HG03159 (cell line): ENCODE data around the gene CCDC148.
"Not testable (repeated sequence)": the region's sequence is repeated elsewhere in the genome, so short reads cannot be mapped to it uniquely, and the experiment has no call there.

Experiments used
- ATAC-seq: cut with Tn5 transposase; IDR thresholded peaks from one replicate; pipeline ENCODE4 v1.9.1; 2021; ENCODE audit warnings: mild to moderate bottlenecking, moderate library complexity; ENCODE audit not compliant: unreplicated experiment

CCDC148 gene

DNA sequence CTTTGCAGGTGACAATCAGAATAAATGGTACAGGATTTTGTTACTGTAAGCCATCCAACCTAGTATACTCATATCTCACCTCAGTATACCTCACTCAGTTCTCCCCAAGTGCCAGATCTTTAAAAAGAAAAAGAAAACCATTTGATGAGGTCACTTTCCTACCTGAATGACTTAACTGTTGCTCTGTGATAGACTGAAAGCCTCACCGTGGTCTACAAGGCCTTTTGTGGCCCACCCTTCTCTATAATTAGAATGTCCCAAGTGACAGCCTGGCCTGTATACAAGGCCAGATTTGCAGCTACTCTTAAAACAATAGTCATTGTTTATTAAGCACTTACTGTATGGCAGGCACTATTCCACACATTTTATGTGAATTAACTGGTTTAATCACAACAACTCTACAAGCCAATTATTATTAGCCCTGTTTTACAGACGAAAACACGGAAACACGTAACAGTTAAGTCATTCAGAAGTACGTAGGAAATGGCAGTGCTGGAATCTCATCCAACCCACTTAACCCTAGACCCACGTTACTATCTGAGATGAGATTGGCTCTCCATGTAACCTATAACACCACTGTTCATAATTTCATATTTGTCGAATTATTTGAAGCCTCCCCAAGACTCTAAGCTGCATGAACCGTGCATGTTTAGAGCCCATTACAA, 28.5 kb upstream of the CCDC148 start:
- ATAC-seq: no peak

DNA sequence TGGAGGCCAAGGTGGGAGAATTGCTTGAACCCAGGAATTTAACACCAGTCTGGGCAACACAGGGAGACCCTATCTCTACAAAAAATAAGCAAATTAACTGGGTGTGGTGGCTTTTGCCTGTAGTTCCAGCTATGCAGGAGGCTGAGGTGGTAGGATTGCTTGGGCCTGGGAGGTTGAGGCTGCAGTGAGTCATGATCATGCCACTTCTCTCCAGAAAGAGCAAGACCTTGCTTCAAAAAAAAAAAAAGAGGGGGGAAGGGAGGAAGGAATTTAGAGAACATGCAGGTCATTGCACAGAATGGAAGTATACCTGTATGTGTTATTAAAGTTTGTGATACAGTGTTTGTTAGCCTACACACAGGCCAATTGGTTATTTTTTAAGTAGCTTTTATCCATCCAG, 26.0 kb upstream of the CCDC148 start:
- no peak for ATAC-seq

DNA sequence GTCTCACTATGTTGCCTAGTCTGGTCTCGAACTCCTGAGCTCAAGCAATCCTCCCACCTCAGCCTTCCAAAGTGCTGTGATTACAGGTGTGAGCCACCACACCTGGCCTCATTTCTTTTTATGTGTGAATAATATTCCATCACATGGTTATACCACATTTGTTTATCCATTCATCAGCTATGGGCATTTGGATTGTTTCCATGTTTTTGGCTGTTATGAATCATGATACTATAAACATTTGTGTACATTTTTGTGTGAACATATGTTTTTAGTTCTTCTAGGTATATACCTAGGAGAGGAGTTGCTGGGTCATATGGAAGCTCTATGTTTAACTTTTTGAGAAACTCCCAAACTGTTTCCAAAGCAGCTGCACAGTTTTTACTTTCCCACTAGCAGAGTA, 24.6 kb upstream of the CCDC148 start:
- no peak for ATAC-seq

DNA sequence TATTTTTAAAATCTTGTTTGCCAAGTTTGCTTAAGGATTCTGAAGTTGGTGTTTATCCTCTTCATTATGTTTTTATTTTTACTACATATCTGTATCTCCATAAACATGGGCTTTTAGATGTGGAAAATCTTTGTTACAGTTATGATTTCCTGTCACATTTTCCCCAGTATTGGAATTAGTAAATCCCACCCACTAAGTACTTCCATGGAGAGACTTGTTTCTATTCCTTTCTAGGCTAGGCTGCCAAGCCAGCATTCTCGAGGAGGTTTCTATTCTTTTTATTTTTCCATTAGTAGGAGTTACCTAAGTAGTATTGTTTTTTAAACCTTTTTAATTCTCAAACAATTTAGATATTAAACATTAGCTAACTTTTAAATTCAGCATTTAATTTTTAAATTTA, 22.3 kb upstream of the CCDC148 start:
- no peak for ATAC-seq

DNA sequence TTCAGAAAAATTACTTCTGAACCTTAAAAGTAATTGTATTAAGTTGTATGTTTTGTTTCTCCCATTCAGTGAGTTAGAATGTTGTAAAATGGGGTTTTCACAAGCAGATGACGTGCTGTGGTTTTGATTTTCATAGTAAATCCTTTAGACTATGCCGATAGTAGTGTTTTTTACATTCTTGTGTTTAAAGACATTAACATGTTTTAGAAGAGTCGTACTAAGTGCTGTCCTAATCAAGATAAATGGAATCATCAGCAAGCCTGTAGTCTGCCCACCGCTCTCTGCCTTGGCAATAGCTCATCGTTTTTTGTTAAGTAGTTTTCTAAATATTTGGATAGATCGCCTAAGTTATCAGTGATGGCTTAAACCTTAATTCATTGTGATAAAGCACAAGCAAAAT, 21.7 kb upstream of the CCDC148 start:
- no peak for ATAC-seq

DNA sequence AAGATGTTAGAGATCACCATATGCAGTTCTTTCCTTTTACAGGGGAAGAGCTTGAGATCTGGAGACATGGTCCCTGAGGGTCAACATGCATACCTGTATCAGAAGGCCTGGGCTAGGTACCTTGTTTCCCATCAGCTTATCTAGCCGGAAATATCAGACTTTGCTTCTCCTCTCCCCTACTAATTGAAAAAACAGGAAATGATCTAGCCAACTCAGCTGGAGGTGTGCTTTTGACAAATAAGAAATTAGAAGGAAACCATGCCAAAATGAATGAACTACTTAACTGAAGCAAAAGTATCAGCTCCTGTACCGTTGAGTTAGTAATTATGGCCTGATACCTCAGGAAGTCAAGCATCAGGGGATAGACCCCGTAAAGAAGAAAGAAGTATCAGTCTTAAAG, 20.6 kb upstream of the CCDC148 start:
- no peak for ATAC-seq

DNA sequence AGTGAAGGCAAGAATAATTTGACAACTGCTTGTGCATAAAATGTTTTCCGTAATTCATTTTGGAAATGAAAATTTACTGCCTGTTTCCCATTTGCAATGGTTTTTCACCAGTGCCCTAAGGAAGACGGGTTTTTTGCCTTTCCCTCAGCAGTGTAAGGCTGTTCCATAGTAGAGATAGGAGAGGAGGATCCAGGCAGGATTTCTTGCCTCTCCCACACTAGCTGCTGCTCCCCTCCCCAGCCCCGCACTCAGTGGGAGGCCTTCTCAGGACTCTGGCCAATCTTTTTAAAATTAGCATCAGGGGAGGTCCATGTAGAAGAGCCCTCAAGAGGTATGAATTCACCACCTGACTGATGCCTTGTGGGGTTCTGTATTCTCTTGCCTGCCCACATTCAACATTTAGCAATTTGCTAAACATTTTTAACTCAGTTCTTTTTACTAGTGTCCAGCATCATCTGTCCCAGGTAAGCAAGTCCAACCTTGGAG, 18.0 kb upstream of the CCDC148 start:
- ATAC-seq: not testable (repeated sequence)

DNA sequence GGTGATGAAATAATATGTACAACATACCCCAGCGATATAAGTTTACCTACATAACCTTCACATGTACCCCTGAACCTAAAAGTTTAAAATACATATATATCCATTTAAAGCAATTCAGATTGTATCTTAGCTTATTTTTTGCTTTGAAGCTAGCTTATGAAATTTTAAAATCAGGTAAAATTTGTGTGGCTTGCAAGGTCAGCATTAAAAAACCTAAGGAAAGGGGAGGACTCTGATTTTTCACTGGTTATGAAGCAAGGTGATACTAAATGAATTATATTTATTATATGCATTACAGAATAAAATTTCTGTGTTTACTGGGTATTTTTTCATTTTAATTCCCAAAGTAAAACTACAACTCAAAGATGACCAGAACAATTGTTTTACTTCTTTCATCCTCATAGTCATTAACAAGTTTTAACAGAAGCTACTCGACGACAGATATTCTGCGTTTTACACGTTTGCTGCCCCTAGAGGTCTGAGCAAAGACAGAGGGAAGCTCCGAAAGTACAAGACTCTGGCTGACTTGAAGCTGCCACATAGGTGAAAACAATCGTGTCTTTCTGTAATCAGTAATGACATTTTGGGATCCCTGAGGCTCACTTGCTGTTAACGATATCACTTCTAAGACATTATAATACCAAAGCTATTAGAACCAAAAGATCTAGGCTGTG, 17.3 kb upstream of the CCDC148 start:
- ATAC-seq: no peak

DNA sequence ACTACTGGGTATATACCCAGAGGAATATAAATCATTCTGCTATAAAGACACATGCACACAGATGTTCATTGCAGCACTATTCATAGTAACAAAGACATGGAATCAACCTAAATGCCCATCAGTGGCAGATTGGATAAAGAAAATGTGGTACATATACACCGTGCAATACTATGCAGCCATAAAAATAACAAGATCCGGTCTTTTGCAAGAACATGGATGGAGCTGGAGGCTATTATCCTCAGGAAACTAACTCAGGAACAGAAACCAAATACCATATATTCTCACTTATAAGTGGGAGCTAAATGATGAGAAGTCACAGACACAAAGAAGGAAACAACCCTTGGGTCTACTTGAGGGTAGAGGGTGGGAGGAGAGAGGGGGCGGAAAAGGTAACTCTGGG, 16.7 kb upstream of the CCDC148 start:
- ATAC-seq: not testable (repeated sequence)

DNA sequence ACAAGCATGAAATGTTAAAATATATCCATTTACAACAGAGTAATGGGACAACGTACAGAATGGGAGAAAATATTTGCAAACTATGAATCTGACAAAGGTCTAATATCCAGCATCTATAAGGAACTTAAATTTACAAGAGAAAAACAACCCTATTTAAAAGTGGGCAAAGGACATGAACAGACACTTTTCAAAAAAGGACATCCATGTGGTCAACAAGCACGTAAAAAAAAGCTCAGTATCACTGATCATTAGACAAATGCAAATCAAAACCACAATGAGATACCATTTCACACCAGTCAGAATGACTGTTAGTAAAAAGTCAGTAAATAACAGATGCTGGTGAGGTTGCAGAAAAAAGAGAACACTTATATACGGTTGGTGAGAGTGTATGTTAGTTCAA, 16.3 kb upstream of the CCDC148 start:
- ATAC-seq: not testable (repeated sequence)

DNA sequence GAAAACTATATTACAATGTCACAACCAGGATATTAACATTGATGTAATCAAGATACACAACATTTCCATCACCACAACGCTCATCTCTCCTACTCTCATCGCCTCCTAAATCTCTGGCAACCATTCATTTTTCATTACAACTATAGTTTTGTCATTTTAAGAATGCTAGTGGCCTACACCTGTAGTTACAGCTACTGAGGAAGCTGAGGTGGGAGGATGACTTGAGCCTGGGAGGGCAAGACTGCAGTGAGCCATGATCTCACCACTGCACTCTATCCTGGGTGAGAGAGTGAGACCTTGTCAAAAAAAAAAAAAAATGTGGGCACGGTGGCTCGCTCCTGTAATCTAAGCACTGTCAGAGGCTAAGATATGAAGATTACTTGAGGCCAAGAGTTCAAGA, 10.7 kb upstream of the CCDC148 start:
- ATAC-seq: no peak

DNA sequence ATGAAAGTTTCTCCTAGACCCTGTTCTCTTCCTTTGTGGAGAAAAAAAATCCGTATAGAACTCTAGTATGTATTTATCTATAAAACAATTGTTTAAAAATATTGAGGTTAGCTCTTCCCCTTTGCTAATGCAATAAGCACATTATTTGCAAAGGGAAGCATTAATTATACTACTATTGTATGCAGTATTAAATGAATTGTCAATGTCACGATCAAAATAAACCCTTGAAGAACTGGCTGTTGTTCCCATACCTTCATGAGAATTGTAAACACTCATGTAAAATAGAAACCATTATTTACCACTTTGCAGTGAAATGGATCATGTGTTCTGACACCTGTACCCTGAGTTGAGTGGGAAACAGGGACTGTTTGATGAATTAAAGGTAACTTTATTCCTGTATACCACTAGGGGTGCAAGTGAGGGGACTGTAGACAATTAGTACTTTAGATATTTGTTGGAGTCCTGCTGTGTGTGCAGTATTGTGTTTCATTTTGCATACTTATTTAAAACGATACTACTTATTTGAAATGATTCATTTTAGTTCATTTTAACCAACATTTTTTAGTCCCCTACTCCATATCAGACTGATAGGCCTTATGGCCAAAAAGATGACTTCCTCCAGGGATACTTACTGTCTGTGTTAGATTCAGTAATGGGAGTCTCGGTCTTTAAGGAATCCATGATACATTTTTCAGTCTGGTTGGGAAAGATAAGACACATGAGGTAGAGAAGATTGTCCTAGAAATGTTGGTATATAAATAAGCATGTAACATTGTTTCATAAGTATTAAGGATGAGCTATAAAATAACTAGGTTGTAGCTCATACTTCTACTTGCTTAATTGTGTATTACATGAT, 8.1 kb upstream of the CCDC148 start:
- ATAC-seq: peak; percentile 88

DNA sequence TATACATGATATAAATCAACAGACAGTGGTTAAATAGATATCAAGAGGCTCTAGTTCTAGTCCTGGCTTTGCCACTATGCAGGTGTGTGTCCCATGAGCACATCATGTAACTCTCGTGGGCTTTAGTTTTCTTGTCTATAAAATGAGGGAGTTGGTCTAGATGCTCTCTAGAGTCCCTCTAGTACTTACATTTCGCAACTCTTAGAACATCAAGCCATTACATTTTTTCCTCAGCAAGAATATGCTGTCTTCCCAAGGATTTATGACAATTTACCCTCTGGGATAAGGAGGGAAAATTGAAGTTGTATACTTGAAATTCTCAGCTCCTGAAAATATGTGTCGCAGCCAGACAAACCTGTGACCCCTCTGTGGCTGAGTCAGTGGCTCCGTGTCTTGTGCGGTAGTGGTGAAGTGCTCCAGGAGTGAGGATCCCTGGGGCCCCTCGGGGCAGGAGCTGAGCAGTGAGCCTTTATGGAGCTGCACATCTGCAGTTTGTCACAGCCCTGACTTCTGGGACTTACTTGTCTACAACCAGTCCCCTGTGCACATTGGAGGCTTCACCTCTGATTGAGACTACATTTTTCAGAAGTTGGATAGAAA, 7.0 kb upstream of the CCDC148 start:
- no peak for ATAC-seq

DNA sequence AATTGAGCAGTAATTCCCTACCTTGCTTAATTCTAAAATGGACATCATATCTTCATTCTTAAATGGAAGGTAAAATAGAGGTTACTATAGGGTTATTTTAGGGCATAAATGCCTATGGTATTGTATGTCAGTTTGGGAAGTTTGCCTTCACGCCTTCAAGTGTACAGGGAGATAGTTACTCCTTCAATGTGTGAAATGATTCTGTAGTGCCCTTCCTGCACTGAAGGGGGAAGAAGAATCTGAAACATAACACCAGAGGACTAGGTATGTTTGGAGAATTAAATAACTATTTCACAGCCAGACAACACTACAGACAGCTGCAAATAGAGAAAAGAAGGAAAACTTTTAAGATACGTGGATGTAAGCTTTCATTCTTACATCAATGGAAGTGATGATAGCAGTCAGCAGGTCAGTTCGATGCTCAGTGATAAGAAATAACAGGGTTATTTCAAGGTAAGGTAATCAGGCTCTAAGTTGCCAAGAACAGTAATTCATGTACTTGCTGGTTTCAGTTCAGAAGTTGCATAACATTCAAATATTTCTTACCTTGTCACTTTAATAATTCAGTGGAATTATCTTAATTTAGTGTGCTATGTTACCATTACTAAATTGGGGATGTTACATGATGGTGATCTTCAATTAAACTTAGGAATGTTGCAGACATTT, 4.2 kb upstream of the CCDC148 start:
- no peak for ATAC-seq

DNA sequence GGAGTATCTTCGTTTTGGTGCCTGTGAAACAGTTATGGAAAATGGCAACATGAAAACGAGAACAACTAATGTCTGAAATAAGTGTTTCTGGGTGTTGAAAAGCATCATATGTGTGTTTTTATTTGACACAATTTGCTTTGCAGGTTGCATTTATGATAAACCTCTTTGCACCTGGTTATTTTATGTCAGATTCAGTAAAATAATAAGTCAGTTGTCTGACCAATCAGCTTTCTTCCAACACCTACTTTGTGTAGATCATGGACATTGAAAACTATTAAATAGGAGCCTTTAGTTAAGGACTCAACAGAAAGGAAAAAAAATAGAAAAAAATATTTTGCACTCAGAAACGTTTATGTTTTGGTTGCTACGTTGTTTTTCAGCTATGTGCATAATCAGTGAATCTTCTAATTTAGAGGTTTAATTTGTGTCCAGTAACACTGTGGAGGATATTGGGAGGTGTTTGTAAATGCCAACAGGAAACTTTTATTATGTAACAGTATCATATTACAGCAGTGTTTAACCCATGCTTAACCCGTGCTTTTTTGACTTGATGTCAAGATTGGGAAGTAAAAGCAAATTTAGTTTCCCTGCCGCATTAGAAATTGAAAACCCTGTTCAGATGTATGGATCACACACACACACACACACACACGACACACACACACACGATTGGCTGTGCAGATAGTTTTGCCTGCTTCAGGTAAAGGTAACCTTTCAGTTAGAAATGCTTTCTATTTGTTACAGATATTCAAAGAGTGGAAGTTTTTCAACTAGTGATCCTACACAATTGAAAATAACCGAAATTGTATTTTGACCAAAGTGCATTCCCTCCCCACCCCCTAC, 2.8 kb upstream of the CCDC148 start:
- ATAC-seq: no peak

DNA sequence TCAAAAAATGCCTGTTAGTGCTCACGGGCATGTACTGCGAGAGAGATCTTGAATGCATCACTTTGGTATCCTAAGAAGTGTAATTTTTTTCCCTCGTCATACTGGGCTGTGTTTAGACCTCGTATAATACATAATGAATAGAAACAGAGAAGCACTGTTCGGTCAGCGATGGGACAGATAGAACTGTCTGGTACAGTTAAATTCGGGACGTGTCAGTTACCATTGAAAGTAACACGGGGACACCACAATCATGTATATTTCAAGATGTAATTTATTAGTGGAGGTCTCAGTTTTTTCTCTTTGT, 2.0 kb upstream of the CCDC148 start:
- no peak for ATAC-seq

DNA sequence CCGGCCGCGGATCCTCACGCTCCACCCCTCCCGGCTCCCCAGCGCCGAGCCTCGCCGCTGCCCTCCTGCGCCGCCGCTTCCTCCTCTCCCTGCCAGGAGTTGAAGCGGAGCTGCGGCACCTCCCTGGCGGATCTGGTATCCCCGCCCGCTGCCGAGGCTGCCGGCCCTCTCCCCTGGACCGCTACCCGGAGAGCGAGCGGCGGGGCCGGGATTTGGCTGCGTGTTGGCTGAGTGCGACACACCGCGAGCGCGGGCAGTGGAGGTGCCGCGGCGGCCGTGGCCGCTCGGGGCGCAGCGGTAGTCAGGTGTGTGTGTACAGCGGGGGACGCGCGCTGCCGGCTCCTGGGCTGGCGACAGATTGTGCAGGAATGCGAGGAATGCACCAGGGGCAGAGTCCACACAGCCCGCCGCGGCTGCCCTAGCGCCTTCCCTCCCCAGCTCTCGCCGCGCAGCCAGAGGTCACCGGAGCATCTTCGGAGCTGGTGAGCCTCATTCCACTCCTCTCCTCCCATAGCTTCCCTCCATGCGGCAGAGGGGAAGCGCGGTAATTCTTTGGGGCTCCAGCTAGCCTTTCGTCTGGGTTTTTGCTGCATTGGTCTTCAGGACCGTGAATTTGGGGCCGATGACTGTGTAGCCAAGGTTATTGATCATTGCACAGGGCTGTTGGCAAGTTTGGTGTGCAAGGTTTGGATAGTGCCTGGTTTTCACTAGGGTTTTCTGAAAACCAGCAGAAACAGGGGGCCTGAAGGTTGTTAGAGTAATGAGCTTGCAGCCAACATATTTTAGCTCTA, 1.5 kb upstream of the CCDC148 start:
- ATAC-seq: peak; percentile 44

DNA sequence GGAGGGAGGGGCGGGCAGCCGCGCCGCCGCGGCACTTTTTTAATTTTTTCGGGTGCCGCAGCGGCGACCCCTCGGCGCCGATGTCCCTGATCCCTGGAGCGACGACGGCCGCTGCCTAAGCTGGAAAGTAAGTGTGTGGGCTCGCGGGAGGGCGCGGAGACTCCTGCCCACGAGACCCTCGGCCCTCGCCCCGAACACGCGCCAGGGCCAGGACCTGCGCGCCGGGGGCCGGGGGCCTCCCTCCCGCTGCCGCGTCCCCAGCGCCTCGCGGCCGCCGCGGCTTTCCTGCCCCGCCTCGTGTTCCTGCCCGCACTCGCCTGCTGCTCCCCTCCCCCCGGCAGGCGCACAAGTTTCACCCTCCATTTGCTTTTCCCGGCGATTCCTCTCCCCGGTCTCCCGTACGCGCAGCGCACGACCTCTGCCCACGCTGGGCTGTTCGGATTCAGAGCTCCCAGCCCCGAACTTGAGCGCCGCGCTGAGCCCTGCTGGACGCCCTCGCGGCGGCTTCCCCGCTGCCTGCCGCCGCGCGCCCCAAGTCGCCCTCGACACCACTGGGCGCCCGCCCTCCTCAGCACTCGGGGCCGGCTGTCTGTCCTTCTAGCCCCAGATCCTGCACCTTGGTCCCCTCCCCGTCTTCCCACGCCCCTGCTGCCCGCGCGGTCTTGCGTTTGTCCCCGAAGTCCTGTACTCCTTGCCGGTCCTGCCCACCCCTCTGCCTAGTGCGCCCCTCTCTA, 706 bp upstream of the CCDC148 start:
- ATAC-seq: peak; percentile 38

DNA sequence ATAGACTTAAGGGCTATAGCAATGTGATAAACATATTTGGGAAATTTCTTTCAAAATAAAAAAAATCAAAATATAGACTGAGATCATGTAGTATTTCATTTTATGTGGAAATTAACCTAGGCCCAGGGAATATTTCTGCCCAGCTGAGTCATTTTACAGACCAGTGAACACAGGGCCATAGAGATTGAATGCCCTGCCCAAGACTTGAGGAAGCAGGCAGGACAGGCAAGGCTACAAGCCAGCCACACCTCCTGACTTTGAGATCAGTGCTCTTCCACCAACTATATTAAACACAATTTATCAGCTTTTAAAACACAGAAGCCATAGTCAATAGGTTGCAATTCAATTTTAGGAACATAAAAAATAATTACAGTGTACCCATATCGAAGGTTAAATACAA, 12.9 kb downstream of the CCDC148 start:
- ATAC-seq: no peak
